Fibroblast of pulmonary artery (primary cell): ENCODE results near the gene POLE4.

Experiments used
- DNase-seq: peaks from one replicate; pipeline ENCODE4 v3.0.0-alpha.2; 2010; ENCODE audit warnings: low read depth
- H3K4me3 ChIP-seq: replicated peaks from 2 replicates; pipeline ENCODE4 v1.5.1; 2011; ENCODE audit warnings: low read depth, mild to moderate bottlenecking, control low read depth, low read length, moderate library complexity
- TF ChIP-seq, protein P1 (sequence below): IDR thresholded peaks from 2 replicates; pipeline ENCODE4 v1.5.1; 2011; ENCODE audit warnings: mild to moderate bottlenecking, control low read depth, low read length, inconsistent platforms; ENCODE audit errors: missing control alignments

POLE4 gene

DNA sequence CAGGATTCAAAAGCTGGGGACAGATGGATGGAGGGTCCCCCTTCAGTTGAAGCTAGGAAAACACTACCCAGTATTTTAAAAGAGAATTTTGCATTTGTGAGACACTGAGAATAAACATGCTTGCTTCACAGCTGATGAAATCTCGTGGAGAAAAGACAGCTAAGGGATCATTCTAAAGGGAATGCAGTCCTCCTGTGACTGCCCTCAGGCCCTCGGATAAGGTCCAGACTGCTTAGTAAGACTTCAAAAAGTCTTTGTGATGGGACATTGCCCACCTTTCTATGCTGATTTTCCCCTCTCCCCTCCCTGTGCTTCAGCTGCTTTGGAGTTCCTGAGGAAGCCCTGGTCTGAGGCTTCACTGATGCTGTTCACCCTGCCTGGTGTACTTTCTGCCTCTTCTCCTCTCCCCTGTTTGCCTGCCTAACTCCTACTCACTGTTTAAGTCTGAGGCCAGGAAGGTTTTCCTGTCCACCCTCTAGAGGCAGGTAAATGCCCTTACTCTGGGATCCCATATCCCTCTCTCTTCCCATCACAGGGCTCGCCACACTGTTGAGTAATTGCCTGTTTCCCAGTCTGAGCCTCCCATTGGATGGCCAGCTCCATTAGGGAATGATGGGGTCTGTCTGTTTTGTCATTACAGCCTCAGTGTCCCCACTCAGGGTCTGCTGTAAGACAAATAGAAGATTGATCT, 26.6 kb downstream of the POLE4 start:
- TF ChIP-seq, protein P1, sequence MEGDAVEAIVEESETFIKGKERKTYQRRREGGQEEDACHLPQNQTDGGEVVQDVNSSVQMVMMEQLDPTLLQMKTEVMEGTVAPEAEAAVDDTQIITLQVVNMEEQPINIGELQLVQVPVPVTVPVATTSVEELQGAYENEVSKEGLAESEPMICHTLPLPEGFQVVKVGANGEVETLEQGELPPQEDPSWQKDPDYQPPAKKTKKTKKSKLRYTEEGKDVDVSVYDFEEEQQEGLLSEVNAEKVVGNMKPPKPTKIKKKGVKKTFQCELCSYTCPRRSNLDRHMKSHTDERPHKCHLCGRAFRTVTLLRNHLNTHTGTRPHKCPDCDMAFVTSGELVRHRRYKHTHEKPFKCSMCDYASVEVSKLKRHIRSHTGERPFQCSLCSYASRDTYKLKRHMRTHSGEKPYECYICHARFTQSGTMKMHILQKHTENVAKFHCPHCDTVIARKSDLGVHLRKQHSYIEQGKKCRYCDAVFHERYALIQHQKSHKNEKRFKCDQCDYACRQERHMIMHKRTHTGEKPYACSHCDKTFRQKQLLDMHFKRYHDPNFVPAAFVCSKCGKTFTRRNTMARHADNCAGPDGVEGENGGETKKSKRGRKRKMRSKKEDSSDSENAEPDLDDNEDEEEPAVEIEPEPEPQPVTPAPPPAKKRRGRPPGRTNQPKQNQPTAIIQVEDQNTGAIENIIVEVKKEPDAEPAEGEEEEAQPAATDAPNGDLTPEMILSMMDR = no peak
- no peak overlapping the region for H3K4me3 ChIP-seq
- no peak for DNase-seq

DNA sequence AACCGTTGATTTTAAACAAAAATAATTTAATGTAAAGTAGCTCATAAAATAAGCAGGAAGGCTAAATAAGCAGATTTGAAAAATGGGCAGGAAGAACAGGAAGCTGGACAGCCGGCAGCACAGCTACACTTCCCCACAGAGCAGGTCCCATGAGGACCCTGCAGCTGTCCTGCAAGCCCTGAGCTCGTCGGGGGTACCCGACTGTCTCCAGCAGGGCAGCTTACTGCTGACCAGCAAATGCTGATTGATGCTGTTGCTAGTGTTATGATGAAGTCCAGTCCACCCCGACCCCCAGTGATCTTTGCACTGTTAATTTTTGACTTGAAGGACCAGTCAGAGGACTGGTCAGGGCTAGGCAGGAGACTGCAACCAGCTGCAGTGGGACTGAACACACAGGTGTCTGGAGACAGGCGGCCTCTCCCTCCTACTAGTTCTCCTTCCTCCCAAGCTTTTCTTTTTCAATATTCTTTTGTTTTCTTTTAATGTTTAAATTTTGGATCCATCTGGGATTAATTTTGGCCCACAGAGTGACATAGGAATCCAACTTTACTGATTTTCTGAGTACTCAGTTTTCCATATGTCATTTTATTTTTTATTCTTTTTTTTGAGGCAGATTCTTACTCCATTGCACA, 27.7 kb downstream of the POLE4 start:
- no peak overlapping the region for H3K4me3 ChIP-seq
- TF ChIP-seq, protein P1 = no peak
- no peak for DNase-seq

DNA sequence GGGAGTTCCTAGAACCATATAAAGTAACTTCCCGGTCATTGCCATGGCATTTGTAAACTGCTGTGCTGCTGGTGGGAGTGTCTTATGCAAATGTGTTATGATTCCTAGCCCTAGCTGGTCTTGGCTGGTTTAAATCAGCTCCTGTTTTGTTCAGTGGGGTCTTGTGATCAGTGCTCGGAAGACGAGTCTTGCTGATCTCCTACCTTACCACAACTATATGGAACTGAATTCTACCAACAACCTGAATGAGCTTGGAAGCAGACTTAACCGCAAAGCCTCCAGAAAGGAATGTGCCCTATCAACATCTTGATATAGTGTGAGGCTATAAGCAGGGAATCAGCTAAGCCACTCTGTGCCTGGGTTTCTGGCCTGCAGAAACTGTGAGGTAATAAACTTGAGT, 33.5 kb downstream of the POLE4 start:
- H3K4me3 ChIP-seq = no peak overlapping the region

DNA sequence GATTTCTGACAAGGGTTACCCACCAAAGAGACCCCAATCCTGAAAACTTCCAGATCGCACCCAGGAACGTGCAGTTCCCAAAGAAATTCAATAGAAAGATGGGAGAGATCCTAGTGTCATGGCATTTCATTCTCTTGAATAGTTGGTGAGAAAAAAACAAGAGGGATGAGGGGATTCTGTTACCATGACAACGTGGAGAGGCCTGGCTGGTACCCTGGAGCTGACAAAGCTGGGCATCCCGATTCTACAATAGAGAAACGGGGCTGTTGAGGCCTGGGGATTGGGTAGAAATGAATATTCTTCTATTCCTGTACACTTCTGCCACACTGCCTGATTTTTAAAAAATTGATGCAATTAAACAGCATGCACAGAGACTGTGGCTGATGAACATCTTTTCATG, 41.0 kb downstream of the POLE4 start:
- TF ChIP-seq, protein P1 = no peak
- no peak for DNase-seq
- no peak overlapping the region for H3K4me3 ChIP-seq

More for the DNA sequence above, 33.5 kb downstream of the POLE4 start:
- DNase-seq = peak; percentile 86
- TF ChIP-seq, protein P1 = no peak

DNA sequence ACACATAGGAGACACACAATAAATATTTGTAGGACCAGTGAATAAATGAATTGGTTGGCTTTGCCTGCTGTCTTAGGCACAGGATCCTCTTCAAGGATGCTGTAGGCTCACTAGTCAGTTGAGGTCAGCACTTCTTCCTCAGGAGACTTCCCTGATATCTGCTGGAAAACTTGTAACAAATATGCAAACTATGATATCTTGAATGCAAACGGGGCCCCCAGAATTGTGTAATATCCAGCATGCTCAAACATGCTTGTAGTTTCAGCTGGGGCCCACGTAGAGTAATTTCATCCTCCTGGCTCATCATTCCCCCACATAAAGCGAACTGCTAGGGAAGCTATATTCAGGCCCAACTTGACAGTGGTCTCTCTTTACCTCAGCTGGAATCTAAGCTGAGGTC, 43.6 kb downstream of the POLE4 start:
- DNase-seq = peak; percentile 65
- H3K4me3 ChIP-seq = no peak overlapping the region
- TF ChIP-seq, protein P1 = no peak

DNA sequence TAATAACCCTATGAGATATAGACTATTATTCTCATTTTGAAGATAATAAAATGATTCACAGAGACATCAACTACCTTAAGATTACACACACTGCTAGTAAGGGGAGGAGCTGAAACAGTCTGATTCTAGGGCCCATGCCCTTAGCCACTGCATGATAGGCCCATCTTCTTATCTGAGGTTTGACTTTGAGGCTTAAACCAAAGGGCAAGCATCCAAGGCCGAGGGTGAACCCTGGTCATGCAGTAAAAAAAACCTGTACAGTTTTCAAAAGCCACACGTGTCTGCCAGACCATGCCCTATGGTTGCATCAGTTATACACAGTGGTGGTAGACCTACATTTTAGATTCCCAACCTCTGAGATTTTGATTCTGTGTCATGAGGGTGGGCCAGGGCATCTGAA, 44.8 kb downstream of the POLE4 start:
- TF ChIP-seq, protein P1 = no peak
- H3K4me3 ChIP-seq = no peak overlapping the region
- no peak for DNase-seq

DNA sequence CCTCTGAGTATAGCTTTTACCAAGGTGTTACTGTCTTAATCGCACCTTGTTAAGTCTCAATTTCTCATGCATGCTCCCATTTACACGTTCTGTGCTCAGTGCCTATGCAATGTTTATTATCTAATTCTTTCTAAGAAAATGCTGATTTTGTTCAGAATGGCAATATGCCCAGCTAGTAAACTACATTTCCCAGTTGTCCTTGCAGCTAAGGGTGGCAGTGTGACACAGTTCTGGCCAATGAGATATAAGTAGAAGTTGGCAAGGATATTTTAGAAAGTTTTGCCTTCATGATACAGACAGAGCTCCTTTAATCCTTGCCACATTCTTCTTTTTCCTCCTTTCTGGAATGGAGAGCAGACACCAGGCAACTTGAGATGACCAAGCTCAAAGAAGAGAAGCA, 45.3 kb downstream of the POLE4 start:
- DNase-seq = peak; percentile 23
- no peak overlapping the region for H3K4me3 ChIP-seq
- TF ChIP-seq, protein P1 = no peak
